ENCODE measurements around the gene RPL39L.

The RPL39L gene

GRCh38 chr3:187169231-187169960, 30.1 kb upstream of the RPL39L start:
- peaks cover 34% of the 10 kb centered on the region for H3K4me1 ChIP-seq (ENCODE audit: insufficient read depth, low read length)
- H3K9ac ChIP-seq (ENCODE audit: low read depth, low read length): no peak overlapping the region
- no peaks in the 10 kb centered on the region for H3K9me3 ChIP-seq (ENCODE audit: insufficient read depth, low read depth, low read length)
- 91% methylated on average over 2 of the region's 2 CpGs for WGBS
- no peak overlapping the region for H3K27ac ChIP-seq (ENCODE audit: low read depth, low read length)
- H3K27me3 ChIP-seq (ENCODE audit: insufficient read depth, low read length): no peaks in the 10 kb centered on the region
- peaks cover 35% of the 10 kb centered on the region for H3K36me3 ChIP-seq (ENCODE audit: insufficient read depth, low read length)
- H3K4me3 ChIP-seq (ENCODE audit: low read length): no peak overlapping the region

DNA sequence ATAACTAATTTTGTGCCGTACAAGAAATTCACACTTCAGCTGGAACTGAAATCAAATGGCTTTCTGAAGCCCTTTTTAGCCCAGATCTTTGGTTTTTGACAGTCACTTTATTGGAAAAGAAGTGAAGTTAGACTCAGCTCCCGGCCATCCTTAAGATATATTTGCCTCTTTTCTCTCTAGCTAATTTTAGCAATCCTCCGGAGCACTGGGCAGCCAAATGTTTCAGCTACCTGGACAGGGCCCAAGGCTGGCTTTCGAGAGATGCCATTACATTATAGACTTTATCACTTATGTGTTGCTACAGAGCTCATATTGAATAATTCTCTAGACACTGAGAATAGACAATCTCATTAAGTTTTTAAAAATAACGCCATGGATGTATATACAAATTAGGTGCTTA, 28.5 kb upstream of the RPL39L start:
- Histone ChIP-seq H3K4me3 (ENCODE audit: low read length) (no peak overlapping the region), H3K9me3 (ENCODE audit: insufficient read depth, low read depth, low read length) (no peaks in the 10 kb centered on the region)
- WGBS: 98% methylated on average over 4 of the region's 5 CpGs

GRCh38 chr3:187166750-187167149, 27.5 kb upstream of the RPL39L start:
- no peaks in the 10 kb centered on the region for H3K27me3 ChIP-seq (ENCODE audit: insufficient read depth, low read length)
- no peaks in the 10 kb centered on the region for H3K9me3 ChIP-seq (ENCODE audit: insufficient read depth, low read depth, low read length)
- 97% methylated on average over 5 of the region's 8 CpGs for WGBS
- no peak overlapping the region for H3K4me3 ChIP-seq (ENCODE audit: low read length)
- H3K9ac ChIP-seq (ENCODE audit: low read depth, low read length): no peak overlapping the region
- H3K36me3 ChIP-seq (ENCODE audit: insufficient read depth, low read length): peaks cover 29% of the 10 kb centered on the region
- H3K4me1 ChIP-seq (ENCODE audit: insufficient read depth, low read length): peaks cover 46% of the 10 kb centered on the region
- H3K27ac ChIP-seq (ENCODE audit: low read depth, low read length): no peak overlapping the region

More for the DNA sequence above, 28.5 kb upstream of the RPL39L start:
- Histone ChIP-seq H3K36me3 (ENCODE audit: insufficient read depth, low read length) (peaks cover 35% of the 10 kb centered on the region), H3K4me1 (ENCODE audit: insufficient read depth, low read length) (peaks cover 36% of the 10 kb centered on the region), H3K9ac (ENCODE audit: low read depth, low read length) (no peak overlapping the region), H3K27ac (ENCODE audit: low read depth, low read length) (no peak overlapping the region), H3K27me3 (ENCODE audit: insufficient read depth, low read length) (no peaks in the 10 kb centered on the region)

DNA sequence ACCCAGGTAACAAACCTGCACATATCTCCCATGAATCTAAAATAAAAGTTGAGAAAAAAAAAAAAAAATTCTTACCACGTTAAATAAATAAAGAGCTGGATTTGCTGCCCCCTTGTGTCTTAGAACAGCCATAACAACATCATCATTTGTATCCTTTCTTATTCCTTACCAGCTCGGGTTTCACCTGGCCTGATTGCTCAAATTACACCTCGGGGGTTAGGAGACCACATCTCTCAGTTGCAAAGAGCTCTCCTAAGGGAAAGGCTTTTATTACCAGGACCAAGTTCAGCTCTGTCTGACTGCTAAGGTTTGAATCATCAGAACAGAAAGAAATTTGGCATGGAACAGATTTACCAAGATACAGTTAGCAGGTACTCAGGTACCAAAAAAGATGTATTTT, 25.8 kb upstream of the RPL39L start:
- peaks cover 34% of the 10 kb centered on the region for H3K36me3 ChIP-seq (ENCODE audit: insufficient read depth, low read length)
- no peaks in the 10 kb centered on the region for H3K27me3 ChIP-seq (ENCODE audit: insufficient read depth, low read length)
- no peaks in the 10 kb centered on the region for H3K9me3 ChIP-seq (ENCODE audit: insufficient read depth, low read depth, low read length)
- no peak overlapping the region for H3K9ac ChIP-seq (ENCODE audit: low read depth, low read length)
- peak overlapping the region; percentile 1; the same call in 1 of the 2 replicates for H3K4me3 ChIP-seq (ENCODE audit: low read length)
- H3K27ac ChIP-seq (ENCODE audit: low read depth, low read length): peak overlapping the region; percentile 50; the same call in 1 of the 2 replicates
- H3K4me1 ChIP-seq (ENCODE audit: insufficient read depth, low read length): peaks cover 49% of the 10 kb centered on the region
- 0% methylated on average over 3 of the region's 3 CpGs for WGBS

DNA sequence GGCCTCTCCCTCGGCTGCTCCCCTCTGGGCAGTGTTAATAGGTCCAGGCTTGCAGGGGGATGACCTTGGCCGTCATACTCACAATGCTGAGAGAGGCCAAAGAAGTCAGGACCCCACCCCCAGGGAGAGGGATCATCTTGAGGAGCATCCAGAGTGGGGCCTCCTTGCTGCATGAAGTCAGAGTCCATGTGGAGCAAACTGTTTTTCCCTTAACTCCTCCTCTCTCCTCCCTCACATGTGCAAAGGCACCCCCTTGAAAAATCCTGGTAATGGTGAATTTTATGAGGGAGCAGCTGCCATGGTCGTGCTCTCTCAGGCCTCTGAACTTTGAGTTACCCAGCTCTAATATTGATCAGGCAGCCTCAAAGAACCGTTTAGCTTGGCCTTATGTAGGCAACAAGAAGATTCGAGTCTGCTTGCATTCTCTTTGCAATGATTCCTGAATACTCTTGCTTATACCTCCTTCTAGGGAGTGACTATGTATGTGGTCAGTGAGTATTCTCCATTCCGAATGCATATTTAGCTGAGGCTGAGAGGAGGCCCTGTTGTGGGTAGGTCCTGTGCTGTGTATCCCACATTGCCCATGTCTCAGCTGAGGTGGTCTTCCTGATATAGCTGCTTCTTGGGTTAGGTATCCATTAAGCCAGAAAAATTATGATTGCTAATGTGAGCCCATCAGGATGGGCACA, 23.1 kb upstream of the RPL39L start:
- WGBS: 77% methylated on average over 6 of the region's 6 CpGs
- H3K4me1 ChIP-seq (ENCODE audit: insufficient read depth, low read length): peaks cover 44% of the 10 kb centered on the region
- H3K27me3 ChIP-seq (ENCODE audit: insufficient read depth, low read length): no peaks in the 10 kb centered on the region
- no peaks in the 10 kb centered on the region for H3K9me3 ChIP-seq (ENCODE audit: insufficient read depth, low read depth, low read length)
- H3K9ac ChIP-seq (ENCODE audit: low read depth, low read length): no peak overlapping the region
- H3K36me3 ChIP-seq (ENCODE audit: insufficient read depth, low read length): peaks cover 29% of the 10 kb centered on the region
- H3K27ac ChIP-seq (ENCODE audit: low read depth, low read length): no peak overlapping the region
- no peak overlapping the region for H3K4me3 ChIP-seq (ENCODE audit: low read length)

DNA sequence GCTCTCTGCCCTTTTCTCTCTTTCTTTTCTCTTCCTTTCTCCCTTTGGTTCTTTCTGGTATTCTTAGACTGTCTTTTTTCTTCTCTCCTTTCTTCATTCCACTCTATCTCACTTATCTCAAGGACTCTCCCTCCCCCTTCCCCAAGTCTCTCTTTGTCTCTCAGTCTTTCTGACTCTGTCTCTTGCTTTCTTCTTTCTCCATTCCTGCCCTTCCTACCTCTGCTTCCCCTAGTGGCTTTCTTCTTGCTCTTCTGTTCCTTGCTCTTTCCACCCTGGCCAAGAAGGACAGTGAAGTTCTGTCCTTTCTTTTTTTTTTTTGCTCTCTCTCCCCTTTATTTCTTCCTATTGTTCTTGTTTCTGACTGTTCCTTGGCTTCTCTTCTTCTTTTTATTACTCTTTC, 22.3 kb upstream of the RPL39L start:
- H3K27ac ChIP-seq (ENCODE audit: low read depth, low read length): no peak overlapping the region
- no peaks in the 10 kb centered on the region for H3K9me3 ChIP-seq (ENCODE audit: insufficient read depth, low read depth, low read length)
- H3K36me3 ChIP-seq (ENCODE audit: insufficient read depth, low read length): peaks cover 29% of the 10 kb centered on the region; the same call in 1 of the 2 replicates
- no peak overlapping the region for H3K9ac ChIP-seq (ENCODE audit: low read depth, low read length)
- no peak overlapping the region for H3K4me3 ChIP-seq (ENCODE audit: low read length)
- peaks cover 43% of the 10 kb centered on the region for H3K4me1 ChIP-seq (ENCODE audit: insufficient read depth, low read length)
- no peaks in the 10 kb centered on the region for H3K27me3 ChIP-seq (ENCODE audit: insufficient read depth, low read length)

DNA sequence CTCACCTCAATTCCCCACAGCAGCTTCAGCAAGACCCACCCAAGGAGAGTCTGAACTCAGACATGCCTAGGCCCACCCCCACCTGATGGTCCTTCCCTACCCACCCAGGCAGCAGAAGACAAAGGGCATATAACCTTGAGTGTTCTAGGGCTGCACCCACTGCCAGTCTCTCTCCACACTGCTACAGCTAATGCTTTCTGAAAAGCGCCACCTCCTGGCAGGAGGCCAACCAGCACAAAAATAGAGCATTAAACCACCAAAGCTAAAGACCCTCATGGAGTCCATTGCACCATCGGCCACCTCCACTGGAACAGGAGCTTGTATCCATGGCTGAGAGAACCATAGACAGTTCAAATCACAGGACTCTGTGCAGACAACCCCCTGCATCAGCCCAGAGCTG, 11.3 kb upstream of the RPL39L start:
- no peaks in the 10 kb centered on the region for H3K4me1 ChIP-seq (ENCODE audit: insufficient read depth, low read length)
- H3K9ac ChIP-seq (ENCODE audit: low read depth, low read length): no peak overlapping the region
- H3K4me3 ChIP-seq (ENCODE audit: low read length): no peak overlapping the region
- H3K9me3 ChIP-seq (ENCODE audit: insufficient read depth, low read depth, low read length): peaks cover 10% of the 10 kb centered on the region
- H3K36me3 ChIP-seq (ENCODE audit: insufficient read depth, low read length): no peaks in the 10 kb centered on the region; the same call in none of the 2 replicates
- no peaks in the 10 kb centered on the region for H3K27me3 ChIP-seq (ENCODE audit: insufficient read depth, low read length)
- no peak overlapping the region for H3K27ac ChIP-seq (ENCODE audit: low read depth, low read length)
- WGBS: 85% methylated on average over 2 of the region's 2 CpGs

DNA sequence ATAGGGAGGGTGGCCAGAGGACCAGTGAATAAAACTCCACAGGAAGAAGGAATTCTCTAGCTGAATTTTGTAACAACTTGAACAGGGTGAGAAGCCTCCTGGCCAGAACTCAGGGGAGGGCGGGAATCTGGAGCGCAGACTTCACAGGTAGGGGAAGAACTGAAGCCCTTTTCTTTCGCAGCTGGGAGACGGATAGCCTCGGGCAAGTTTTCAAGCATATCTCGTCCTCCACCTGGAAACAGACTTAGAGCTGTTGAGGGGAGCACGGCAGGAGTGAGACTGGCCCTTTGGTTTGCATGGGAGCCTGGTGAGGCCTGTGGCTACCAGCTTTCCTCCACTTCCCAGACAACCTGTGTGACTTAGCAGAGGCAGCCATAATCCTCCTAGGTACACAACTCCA, 10.9 kb upstream of the RPL39L start:
- Histone ChIP-seq H3K4me3 (ENCODE audit: low read length) (no peak overlapping the region), H3K27me3 (ENCODE audit: insufficient read depth, low read length) (no peaks in the 10 kb centered on the region), H3K36me3 (ENCODE audit: insufficient read depth, low read length) (no peaks in the 10 kb centered on the region; the same call in none of the 2 replicates), H3K9ac (ENCODE audit: low read depth, low read length) (no peak overlapping the region), H3K27ac (ENCODE audit: low read depth, low read length) (no peak overlapping the region), H3K4me1 (ENCODE audit: insufficient read depth, low read length) (no peaks in the 10 kb centered on the region), H3K9me3 (ENCODE audit: insufficient read depth, low read depth, low read length) (peaks cover 14% of the 10 kb centered on the region)
- WGBS: 91% methylated on average over 7 of the region's 7 CpGs

GRCh38 chr3:187146389-187146788, 7.1 kb upstream of the RPL39L start:
- H3K4me3 ChIP-seq (ENCODE audit: low read length): no peak overlapping the region
- peaks cover 11% of the 10 kb centered on the region for H3K36me3 ChIP-seq (ENCODE audit: insufficient read depth, low read length)
- 100% methylated on average over 2 of the region's 3 CpGs for WGBS
- no peak overlapping the region for H3K27ac ChIP-seq (ENCODE audit: low read depth, low read length)
- no peaks in the 10 kb centered on the region for H3K4me1 ChIP-seq (ENCODE audit: insufficient read depth, low read length)
- H3K9ac ChIP-seq (ENCODE audit: low read depth, low read length): no peak overlapping the region
- H3K9me3 ChIP-seq (ENCODE audit: insufficient read depth, low read depth, low read length): peaks cover 23% of the 10 kb centered on the region
- no peaks in the 10 kb centered on the region for H3K27me3 ChIP-seq (ENCODE audit: insufficient read depth, low read length)

DNA sequence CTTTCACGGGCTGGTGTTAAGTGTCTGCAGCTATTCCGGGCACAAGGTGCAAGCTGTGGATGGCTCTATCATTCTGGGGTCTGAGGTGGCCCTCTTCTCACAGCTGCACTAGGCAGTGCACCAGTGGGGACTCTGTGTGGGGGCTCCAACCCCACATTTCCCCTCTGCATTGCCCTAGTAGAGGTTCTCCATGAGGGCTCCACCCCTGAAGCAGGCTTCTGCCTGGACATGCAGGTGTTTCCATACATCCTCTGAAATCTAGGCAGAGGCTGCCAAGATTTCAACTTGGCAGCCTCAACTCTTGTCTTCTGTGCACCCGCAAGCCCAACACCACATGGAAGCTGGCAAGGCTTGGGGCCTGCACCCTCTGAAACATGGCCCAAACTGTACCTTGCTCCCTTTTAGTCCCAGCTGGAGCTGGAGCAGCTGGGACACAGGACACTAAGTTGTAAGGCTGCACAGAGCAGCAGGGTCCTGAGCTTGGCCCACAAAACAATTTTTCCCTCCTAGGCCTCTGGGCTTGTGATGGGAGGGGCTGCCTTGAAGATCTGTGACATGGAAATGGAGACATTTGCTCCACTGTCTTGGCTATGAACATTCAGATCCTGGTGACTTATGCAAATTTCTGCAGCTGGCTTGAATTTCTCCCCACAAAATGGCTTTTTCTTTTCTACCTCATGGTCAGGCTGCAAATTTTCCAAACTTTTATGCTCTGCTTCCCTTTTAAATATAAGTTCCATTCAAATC, 6.0 kb upstream of the RPL39L start:
- Histone ChIP-seq H3K27me3 (ENCODE audit: insufficient read depth, low read length) (no peaks in the 10 kb centered on the region), H3K27ac (ENCODE audit: low read depth, low read length) (no peak overlapping the region)
- WGBS: 75% methylated on average over 3 of the region's 3 CpGs

GRCh38 chr3:187139895-187140253, 578 bp upstream of the RPL39L start:
- Histone ChIP-seq H3K9ac (ENCODE audit: low read depth, low read length) (no peak overlapping the region), H3K4me1 (ENCODE audit: insufficient read depth, low read length) (no peaks in the 10 kb centered on the region), H3K36me3 (ENCODE audit: insufficient read depth, low read length) (peaks cover 10% of the 10 kb centered on the region; the same call in 1 of the 2 replicates), H3K4me3 (ENCODE audit: low read length) (peak overlapping the region; percentile 61; the same call in 1 of the 2 replicates), H3K9me3 (ENCODE audit: insufficient read depth, low read depth, low read length) (peaks cover 7% of the 10 kb centered on the region), H3K27ac (ENCODE audit: low read depth, low read length) (no peak overlapping the region), H3K27me3 (ENCODE audit: insufficient read depth, low read length) (no peaks in the 10 kb centered on the region)
- WGBS: 96% methylated on average over 3 of the region's 3 CpGs

More for the DNA sequence above, 6.0 kb upstream of the RPL39L start:
- peaks cover 23% of the 10 kb centered on the region for H3K9me3 ChIP-seq (ENCODE audit: insufficient read depth, low read depth, low read length)
- no peak overlapping the region for H3K9ac ChIP-seq (ENCODE audit: low read depth, low read length)
- H3K4me1 ChIP-seq (ENCODE audit: insufficient read depth, low read length): no peaks in the 10 kb centered on the region
- peaks cover 11% of the 10 kb centered on the region for H3K36me3 ChIP-seq (ENCODE audit: insufficient read depth, low read length)
- H3K4me3 ChIP-seq (ENCODE audit: low read length): no peak overlapping the region

Measured in HUES64 (cell line).